ENCODE results near the gene TMEM253.

Gene TMEM253

GRCh38 chr14:21090194-21090939 lies 10.5 kb upstream of the TMEM253 start:
- peak; percentile 57 for TF ChIP-seq CTCF (conservative IDR thresholded peaks at IDR 0.05; ENCODE audit: low read depth, low read length)
- no peak for DNase-seq (ENCODE audit: low read depth)
- H3K4me3 ChIP-seq (ENCODE audit: low read length) = no peak overlapping the region

- DNase-seq (ENCODE audit: low read depth) = no peak
These were observed 9.8 kb upstream of the TMEM253 start for GRCh38 chr14:21090940-21091663.

GRCh38 chr14:21091821-21092272 lies 9.0 kb upstream of the TMEM253 start:
- DNase-seq (ENCODE audit: low read depth) = no peak
- TF ChIP-seq CTCF (conservative IDR thresholded peaks at IDR 0.05; ENCODE audit: low read depth, low read length) = no peak
- no peak overlapping the region for H3K4me3 ChIP-seq (ENCODE audit: low read length)

More at GRCh38 chr14:21090940-21091663, 9.8 kb upstream of the TMEM253 start:
- TF ChIP-seq CTCF (conservative IDR thresholded peaks at IDR 0.05; ENCODE audit: low read depth, low read length) = no peak
- H3K4me3 ChIP-seq (ENCODE audit: low read length) = no peak overlapping the region

GRCh38 chr14:21092273-21093011 lies 8.4 kb upstream of the TMEM253 start:
- TF ChIP-seq CTCF (conservative IDR thresholded peaks at IDR 0.05; ENCODE audit: low read depth, low read length) = peak; percentile 100

GRCh38 chr14:21093018-21093417 lies 7.8 kb upstream of the TMEM253 start:
- TF ChIP-seq CTCF (conservative IDR thresholded peaks at IDR 0.05; ENCODE audit: low read depth, low read length) = no peak
- H3K4me3 ChIP-seq (ENCODE audit: low read length) = no peak overlapping the region
- no peak for DNase-seq (ENCODE audit: low read depth)

More at GRCh38 chr14:21092273-21093011, 8.4 kb upstream of the TMEM253 start:
- H3K4me3 ChIP-seq (ENCODE audit: low read length) = no peak overlapping the region
- no peak for DNase-seq (ENCODE audit: low read depth)

- DNase-seq (ENCODE audit: low read depth) = no peak
- TF ChIP-seq CTCF (conservative IDR thresholded peaks at IDR 0.05; ENCODE audit: low read depth, low read length) = peak; percentile 62
- peak overlapping the region; percentile 23 for H3K4me3 ChIP-seq (ENCODE audit: low read length)
These were observed 6.8 kb upstream of the TMEM253 start for GRCh38 chr14:21093769-21094681.
